ENCODE measurements around the gene DCP1A. TPM values are rescaled to one million over a fixed set of nuclear protein-coding genes. Genes with fewer than 3 reads are reported as not detected.

DCP1A gene
- total and polyA plus RNA-seq, 2 of the 13 experiments (the other 11 are each of a cell fraction or from before 2014, with no cell fraction given): 14.2 to 41.2 TPM

- TF ChIP-seq ZNF274 (CRISPR knock-in tag; IDR thresholded peaks at IDR 0.05): no peak
- TF ChIP-seq, protein P1, sequence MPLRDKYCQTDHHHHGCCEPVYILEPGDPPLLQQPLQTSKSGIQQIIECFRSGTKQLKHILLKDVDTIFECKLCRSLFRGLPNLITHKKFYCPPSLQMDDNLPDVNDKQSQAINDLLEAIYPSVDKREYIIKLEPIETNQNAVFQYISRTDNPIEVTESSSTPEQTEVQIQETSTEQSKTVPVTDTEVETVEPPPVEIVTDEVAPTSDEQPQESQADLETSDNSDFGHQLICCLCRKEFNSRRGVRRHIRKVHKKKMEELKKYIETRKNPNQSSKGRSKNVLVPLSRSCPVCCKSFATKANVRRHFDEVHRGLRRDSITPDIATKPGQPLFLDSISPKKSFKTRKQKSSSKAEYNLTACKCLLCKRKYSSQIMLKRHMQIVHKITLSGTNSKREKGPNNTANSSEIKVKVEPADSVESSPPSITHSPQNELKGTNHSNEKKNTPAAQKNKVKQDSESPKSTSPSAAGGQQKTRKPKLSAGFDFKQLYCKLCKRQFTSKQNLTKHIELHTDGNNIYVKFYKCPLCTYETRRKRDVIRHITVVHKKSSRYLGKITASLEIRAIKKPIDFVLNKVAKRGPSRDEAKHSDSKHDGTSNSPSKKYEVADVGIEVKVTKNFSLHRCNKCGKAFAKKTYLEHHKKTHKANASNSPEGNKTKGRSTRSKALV (CRISPR knock-in tag; IDR thresholded peaks at IDR 0.05): no peak
- TF ChIP-seq, protein P2, sequence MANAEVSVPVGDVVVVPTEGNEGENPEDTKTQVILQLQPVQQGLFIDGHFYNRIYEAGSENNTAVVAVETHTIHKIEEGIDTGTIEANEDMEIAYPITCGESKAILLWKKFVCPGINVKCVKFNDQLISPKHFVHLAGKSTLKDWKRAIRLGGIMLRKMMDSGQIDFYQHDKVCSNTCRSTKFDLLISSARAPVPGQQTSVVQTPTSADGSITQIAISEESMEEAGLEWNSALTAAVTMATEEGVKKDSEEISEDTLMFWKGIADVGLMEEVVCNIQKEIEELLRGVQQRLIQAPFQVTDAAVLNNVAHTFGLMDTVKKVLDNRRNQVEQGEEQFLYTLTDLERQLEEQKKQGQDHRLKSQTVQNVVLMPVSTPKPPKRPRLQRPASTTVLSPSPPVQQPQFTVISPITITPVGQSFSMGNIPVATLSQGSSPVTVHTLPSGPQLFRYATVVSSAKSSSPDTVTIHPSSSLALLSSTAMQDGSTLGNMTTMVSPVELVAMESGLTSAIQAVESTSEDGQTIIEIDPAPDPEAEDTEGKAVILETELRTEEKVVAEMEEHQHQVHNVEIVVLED (CRISPR knock-in tag; IDR thresholded peaks at IDR 0.05; ENCODE audit: borderline replicate concordance): no peak
- no peak for TF ChIP-seq ZBTB46 (CRISPR knock-in tag; IDR thresholded peaks at IDR 0.05; ENCODE audit: borderline replicate concordance)
- no peak for TF ChIP-seq ZNF605 (CRISPR knock-in tag; IDR thresholded peaks at IDR 0.05)
These were observed 23.2 kb downstream of the DCP1A start (continued) for GRCh38 chr3:53324105-53324504.

DNA sequence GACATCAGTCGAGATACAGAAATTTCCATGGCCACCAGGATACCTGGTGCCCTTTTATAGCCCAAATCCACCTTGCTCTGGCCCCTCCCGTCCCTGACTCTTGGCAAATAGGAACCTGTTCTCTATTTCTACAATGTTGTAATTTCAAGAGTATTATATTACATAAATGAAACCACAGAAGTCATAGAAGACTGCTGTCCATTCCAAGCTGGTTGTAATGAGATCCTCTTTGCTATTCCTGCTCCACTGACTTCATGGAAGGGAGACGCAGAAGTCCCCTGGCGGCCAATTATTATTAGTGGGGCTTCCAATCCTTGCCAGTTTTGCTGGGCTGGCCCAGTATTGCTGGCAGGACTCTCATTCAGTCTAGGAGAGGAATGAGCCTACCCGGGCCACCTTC, 26.6 kb downstream of the DCP1A start:
- Histone ChIP-seq H3K4me3 (replicated peaks in 1 of 3; ENCODE audit: insufficient read depth in 1 of 3, low read depth in 2 of 3, low read length in 3 of 3) (no peak overlapping the region), H3K4me1 (ENCODE audit: insufficient read depth, low read length) (no peaks in the 10 kb centered on the region), H3K9ac (ENCODE audit: insufficient read depth, low read depth, low read length) (no peak overlapping the region), H2AFZ (ENCODE audit: low read length) (no peak overlapping the region), H3K79me2 (ENCODE audit: insufficient read depth, low read length) (peaks cover 35% of the 10 kb centered on the region), H3K36me3 (replicated peaks in 1 of 2; ENCODE audit: control insufficient read depth in 1 of 2, insufficient read depth in 2 of 2, low read length in 2 of 2) (peaks cover 11 to 47% of the 10 kb centered on the region in 2 experiments; a peak in 4 of 5 replicates), H3K9me3 (ENCODE audit: low read length) (no peaks in the 10 kb centered on the region), H3K27ac (ENCODE audit: extremely low read length, insufficient read depth, low read length) (no peak overlapping the region), H3K27me3 (ENCODE audit: control insufficient read depth in 1 of 2, insufficient read depth in 2 of 2, low read length in 2 of 2) (no peaks in the 10 kb centered on the region), H4K20me1 (ENCODE audit: insufficient read depth, low read length) (peaks cover 15% of the 10 kb centered on the region; the same call in 1 of the 2 replicates), H3K4me2 (ENCODE audit: low read depth, low read length) (no peak overlapping the region)
- FAIRE-seq (no peak), DNase-seq (ENCODE audit: low spot score) (no peak), ATAC-seq (no peak)
- 95% methylated on average over 4 of the region's 5 CpGs for WGBS (ENCODE audit: low lambda C conversion rate)
- TF ChIP-seq TGIF2 (CRISPR knock-in tag; IDR thresholded peaks at IDR 0.05): no peak
- TF ChIP-seq ZNF878 (CRISPR knock-in tag; IDR thresholded peaks at IDR 0.05): no peak
- TF ChIP-seq ZNF720 (CRISPR knock-in tag; IDR thresholded peaks at IDR 0.05): no peak
- no peak for TF ChIP-seq ZSCAN21 (CRISPR knock-in tag; IDR thresholded peaks at IDR 0.05; ENCODE audit: borderline replicate concordance)
- no peak for TF ChIP-seq NR3C1 (CRISPR knock-in tag; IDR thresholded peaks at IDR 0.05)
- TF ChIP-seq HNRNPLL (IDR thresholded peaks at IDR 0.05; ENCODE audit: low read depth, low read length, poor library complexity, severe bottlenecking): no peak
- no peak for TF ChIP-seq ZNF431 (CRISPR knock-in tag; IDR thresholded peaks at IDR 0.05; ENCODE audit: borderline replicate concordance, low read depth)
- no peak for TF ChIP-seq MATR3 (CRISPR knock-in tag; IDR thresholded peaks at IDR 0.05)
- no peak for TF ChIP-seq MXI1 (IDR thresholded peaks at IDR 0.05; ENCODE audit: borderline replicate concordance, low read depth, low read length)
- CTCF ChIA-PET (ENCODE audit: low intra/inter-chr PET ratio, low total read pairs): no interaction called here
- in situ Hi-C loops (cut with HindIII; ENCODE audit: extremely low pct_ligation_motif_present, low pct_unique_long_range_greater_than_20kb) (no loop called here), intact Hi-C loops (cut with micrococcal nuclease; ENCODE audit: unreplicated experiment) (no loop called here)
- no TSS peak for BruUV-seq (replicated peaks)
- POLR2A ChIA-PET: no interaction called here
